H1 (cell line): ENCODE results near the gene CACNA1D. TPM values are rescaled to one million over a fixed set of nuclear protein-coding genes. Genes with fewer than 3 reads are reported as not detected.
A peak's percentile ranks its signal among the peaks of the same experiment; 100 is the strongest.

Source experiments
- CTCF ChIA-PET: fragments of 300-600 bp; sonication (Branson Sonifier 250); formaldehyde crosslinking; loops from one replicate; lab custom pipeline; 2021; ENCODE audit not compliant: partially characterized antibody; lab: Charles Lee
- POLR2A ChIA-PET: fragments of 300-600 bp; sonication (Branson Sonifier 250); formaldehyde crosslinking; loops from one replicate; lab custom pipeline; 2021; ENCODE audit warnings: inconsistent platforms; ENCODE audit not compliant: partially characterized antibody; lab: Charles Lee
- DNase-seq, 2 experiments: peaks; one replicate each; pipeline versions ENCODE4 v3.0.0 to v3.0.0-alpha.2; 2010 to 2022; ENCODE audit warnings: low spot score in 2 of 2, low read depth in 1 of 2, mixed read lengths in 1 of 2
- FAIRE-seq: peaks from 2 replicates; lab custom pipeline; 2011; peaks lifted over from hg19 to GRCh38; lab: Jason Lieb, UNC
- H2AFZ ChIP-seq: 2 replicates; pipeline ENCODE4 v1.8.1; 2012; ENCODE audit warnings: low read length, inconsistent platforms
- H2AK5ac ChIP-seq: 2 replicates; pipeline ENCODE4 v1.6.1; 2013; ENCODE audit warnings: low read depth, low read length
- H2BK120ac ChIP-seq: replicated peaks from 2 replicates; pipeline ENCODE3; 2013; ENCODE audit warnings: low read depth, low read length, inconsistent platforms
- H2BK12ac ChIP-seq: 2 replicates; pipeline ENCODE4 v1.6.1; 2013; ENCODE audit warnings: low read depth, low read length
- H2BK15ac ChIP-seq: 2 replicates; pipeline ENCODE4 v1.6.1; 2013; ENCODE audit warnings: low read length
- H2BK20ac ChIP-seq: 2 replicates; pipeline ENCODE4 v1.6.1; 2013; ENCODE audit warnings: low read length
- H2BK5ac ChIP-seq: 2 replicates; pipeline ENCODE4 v1.6.1; 2013; ENCODE audit warnings: low read depth, low read length
- H3K14ac ChIP-seq: 2 replicates; pipeline ENCODE4 v1.6.1; 2013; ENCODE audit warnings: inconsistent platforms; ENCODE audit not compliant: insufficient read length
- H3K18ac ChIP-seq: 2 replicates; pipeline ENCODE4 v1.6.1; 2013; ENCODE audit warnings: low read length; ENCODE audit errors: extremely low read depth
- H3K23ac ChIP-seq: 2 replicates; pipeline ENCODE4 v1.6.1; 2013; ENCODE audit warnings: inconsistent platforms; ENCODE audit not compliant: insufficient read length
- H3K23me2 ChIP-seq: 2 replicates; pipeline ENCODE4 v1.6.1; 2013; ENCODE audit warnings: low read depth, low read length
- H3K27ac ChIP-seq: 2 replicates; pipeline ENCODE4 v1.6.1; 2011; ENCODE audit warnings: low read depth, low read length, inconsistent platforms
- H3K27me3 ChIP-seq, 4 experiments: replicated peaks in 1 of 4; 1 replicate in 1 of 4; 2 replicates in 3 of 4; pipeline versions ENCODE4 v1.6.1 to v1.8.1; 2011 to 2013; ENCODE audit warnings: low read length in 3 of 4, mild to moderate bottlenecking in 3 of 4, inconsistent platforms in 2 of 4, mixed read lengths in 2 of 4, moderate library complexity in 1 of 4; ENCODE audit not compliant: control insufficient read depth in 3 of 4, insufficient read depth in 3 of 4; ENCODE audit errors: extremely low read depth in 1 of 4
- H3K36me3 ChIP-seq, 4 experiments: 2 replicates each; pipeline versions ENCODE4 v1.6.1 to v1.8.1; 2011 to 2013; ENCODE audit warnings: mild to moderate bottlenecking in 4 of 4, low read length in 3 of 4, moderate library complexity in 2 of 4, control low read depth in 1 of 4, inconsistent platforms in 1 of 4; ENCODE audit not compliant: insufficient read depth in 4 of 4, control insufficient read depth in 2 of 4
- H3K4ac ChIP-seq: replicated peaks from 2 replicates; pipeline ENCODE3; 2013; ENCODE audit warnings: low read length, low read depth, mixed read lengths, inconsistent platforms; ENCODE audit not compliant: insufficient read length
- H3K4me1 ChIP-seq, 4 experiments: replicated peaks in 1 of 4; 1 replicate in 1 of 4; 2 replicates in 3 of 4; pipeline versions ENCODE4 v1.6.1 to v1.8.1; 2011 to 2013; ENCODE audit warnings: low read length in 3 of 4, inconsistent platforms in 2 of 4, mixed read lengths in 1 of 4; ENCODE audit not compliant: insufficient read depth in 4 of 4, control insufficient read depth in 3 of 4
- H3K4me2 ChIP-seq, 2 experiments: 2 replicates each; pipeline versions ENCODE4 v1.6.1 to v1.8.1; 2011 to 2013; ENCODE audit warnings: low read depth in 2 of 2, low read length in 2 of 2, control low read depth in 1 of 2, inconsistent platforms in 1 of 2, mild to moderate bottlenecking in 1 of 2; ENCODE audit not compliant: insufficient read depth in 1 of 2
- H3K4me3 ChIP-seq, 4 experiments: fragments of 200-600, 300-600 bp in 1 of 4; sonication (generic), shearing (Covaris generic), sonication (Bioruptor Twin) in 1 of 4; 2 replicates each; pipeline versions ENCODE4 v1.5.1 to v1.8.1; 2011 to 2016; ENCODE audit warnings: low read length in 4 of 4, low read depth in 3 of 4, control low read depth in 2 of 4, inconsistent platforms in 2 of 4, mild to moderate bottlenecking in 2 of 4, mixed read lengths in 1 of 4, moderate library complexity in 1 of 4; ENCODE audit not compliant: insufficient read depth in 2 of 4; ENCODE audit errors: extremely low read depth in 1 of 4
- H3K56ac ChIP-seq: replicated peaks from 2 replicates; pipeline ENCODE3; 2013; ENCODE audit warnings: low read depth, mild to moderate bottlenecking, mixed read lengths, low read length, inconsistent platforms; ENCODE audit not compliant: insufficient read length
- H3K79me1 ChIP-seq: 2 replicates; pipeline ENCODE4 v1.6.1; 2013; ENCODE audit warnings: low read depth, low read length, control low read depth
- H3K79me2 ChIP-seq, 2 experiments: 2 replicates each; pipeline versions ENCODE4 v1.6.1 to v1.8.1; 2012 to 2013; ENCODE audit warnings: low read length in 2 of 2, mild to moderate bottlenecking in 2 of 2, inconsistent platforms in 1 of 2; ENCODE audit not compliant: insufficient read depth in 2 of 2, control insufficient read depth in 1 of 2
- H3K9ac ChIP-seq, 4 experiments: replicated peaks in 1 of 4; 1 replicate in 1 of 4; 2 replicates in 3 of 4; pipeline versions ENCODE4 v1.6.1 to v1.8.1; 2011 to 2013; ENCODE audit warnings: low read depth in 3 of 4, low read length in 3 of 4, control low read depth in 2 of 4, mild to moderate bottlenecking in 2 of 4, moderate library complexity in 2 of 4, inconsistent platforms in 1 of 4; ENCODE audit errors: extremely low read depth in 1 of 4
- H3K9me3 ChIP-seq, 2 experiments: 2 replicates each; pipeline versions ENCODE4 v1.6.1 to v1.8.1; 2012 to 2013; ENCODE audit warnings: mild to moderate bottlenecking in 2 of 2, moderate library complexity in 2 of 2, control low read depth in 1 of 2, inconsistent platforms in 1 of 2, low read depth in 1 of 2, low read length in 1 of 2, mixed read lengths in 1 of 2; ENCODE audit not compliant: insufficient read depth in 2 of 2
- H4K20me1 ChIP-seq, 2 experiments: replicated peaks in 1 of 2; 2 replicates each; pipeline versions ENCODE3 to v1.8.1; 2011 to 2013; ENCODE audit warnings: inconsistent platforms in 2 of 2, low read length in 2 of 2, mild to moderate bottlenecking in 1 of 2; ENCODE audit not compliant: insufficient read depth in 2 of 2, control insufficient read depth in 1 of 2
- H4K5ac ChIP-seq: 2 replicates; pipeline ENCODE4 v1.6.1; 2013; ENCODE audit warnings: low read length, low read depth, mixed read lengths, inconsistent platforms; ENCODE audit not compliant: insufficient read length
- H4K8ac ChIP-seq: 2 replicates; pipeline ENCODE4 v1.8.0; 2013; ENCODE audit warnings: mild to moderate bottlenecking, moderate library complexity, low read length, inconsistent platforms; ENCODE audit not compliant: insufficient read depth; ENCODE audit errors: extremely low read depth
- H4K91ac ChIP-seq: replicated peaks from 2 replicates; pipeline ENCODE3; 2013; ENCODE audit warnings: low read length, mixed read lengths, inconsistent platforms; ENCODE audit not compliant: insufficient read length
- BACH1 ChIP-seq: IDR thresholded peaks from 2 replicates; pipeline ENCODE4 v1.6.1; 2012; ENCODE audit warnings: low read length, improper control_type of control experiment
- CTCF ChIP-seq, 3 experiments: IDR thresholded peaks; 1 replicate in 2 of 3; 2 replicates in 1 of 3; pipeline versions ENCODE4 v1.5.1 to v1.6.1; 2011; ENCODE audit warnings: low read length in 3 of 3, mild to moderate bottlenecking in 3 of 3, inconsistent platforms in 2 of 3, low read depth in 1 of 3, moderate library complexity in 1 of 3; ENCODE audit not compliant: insufficient read depth in 1 of 3; ENCODE audit errors: control extremely low read depth in 1 of 3
- RAD21 ChIP-seq, 2 experiments: IDR thresholded peaks in 1 of 2; conservative IDR thresholded peaks in 1 of 2; 2 replicates each; pipeline ENCODE4 v1.6.1; 2011; ENCODE audit warnings: low read depth in 2 of 2, low read length in 2 of 2, improper control_type of control experiment in 1 of 2, inconsistent platforms in 1 of 2, mild to moderate bottlenecking in 1 of 2, moderate library complexity in 1 of 2
- SIN3A ChIP-seq, 2 experiments: IDR thresholded peaks in 1 of 2; conservative IDR thresholded peaks in 1 of 2; 2 replicates each; pipeline ENCODE4 v1.6.1; 2011 to 2012; ENCODE audit warnings: low read length in 2 of 2, improper control_type of control experiment in 1 of 2, low read depth in 1 of 2, mild to moderate bottlenecking in 1 of 2
- WGBS, 2 experiments: shearing (Covaris generic) in 1 of 2; methylation state at CpG; one replicate each; pipeline versions ENCODE4 v1.1.6 to v1.1.7; 2013 to 2015; ENCODE audit warnings: low lambda C conversion rate in 2 of 2, mixed read lengths in 2 of 2, inconsistent platforms in 1 of 2, low coverage in 1 of 2, missing lambda C conversion rate in 1 of 2; ENCODE audit not compliant: insufficient replicate concordance in 2 of 2, insufficient coverage in 1 of 2, insufficient read length in 1 of 2; ENCODE audit errors: extremely low coverage in 1 of 2, missing lambda C conversion rate in 1 of 2; 5-methylcytosine and 5-hydroxymethylcytosine counted together
- polyA plus RNA-seq, 7 experiments: library from polyadenylated mRNA; depleted of rRNA in 3 of 7; stranded (reverse) in 5 of 7; unstranded in 2 of 7; fragments of >200 nt in 5 of 7; fragments of 200-250 nt in 2 of 7; gene quantifications; 1 replicate in 5 of 7; 2 replicates in 1 of 7; 4 replicates in 1 of 7; pipeline versions ENCODE4 v1.2.1 to v1.2.3, GENCODE V29; 2011 to 2013; ENCODE audit warnings: missing spikeins in 2 of 7, mixed read lengths in 2 of 7
- total RNA-seq: library from RNA; stranded (reverse); fragmentation: NEBNext Ultra II Directional; extraction: Animal tissue kit (Norgen Biotek cat#: 25700); gene quantifications from 2 replicates; pipeline ENCODE4 v1.2.1, GENCODE V29; 2021

The CACNA1D gene
- total and polyA plus RNA-seq, 2 of the 8 experiments (the other 6 are each of a cell fraction or from before 2014, with no cell fraction given), result 2.0 to 2.9 TPM

GRCh38 chr3:53858096-53858741, 363.8 kb downstream of the CACNA1D start:
- Histone ChIP-seq H2BK12ac (no peak overlapping the region), H4K20me1 (peaks cover 1 to 2% of the 10 kb centered on the region in 2 experiments), H4K5ac (no peak overlapping the region), H3K27me3 (no peaks in the 10 kb centered on the region), H3K27ac (no peak overlapping the region), H3K18ac (no peak overlapping the region), H2AFZ (no peak overlapping the region), H3K14ac (no peak overlapping the region), H2AK5ac (no peak overlapping the region), H4K91ac (no peak overlapping the region), H3K9me3 (no peaks in the 10 kb centered on the region), H3K4ac (no peak overlapping the region), H3K23ac (no peak overlapping the region), H3K79me1 (no peaks in the 10 kb centered on the region; the same call in 1 of the 2 replicates), H2BK15ac (no peak overlapping the region), H3K4me2 (no peak overlapping the region), H2BK5ac (no peak overlapping the region), H3K36me3 (peaks cover 2 to 26% (median 16%) of the 10 kb centered on the region in 4 experiments; a peak in 6 of 8 replicates), H3K9ac (no peak overlapping the region), H3K4me1 (no peaks in the 10 kb centered on the region), H3K79me2 (no peaks in the 10 kb centered on the region), H2BK120ac (no peak overlapping the region), H3K23me2 (no peaks in the 10 kb centered on the region), H3K4me3 (no peak overlapping the region), H2BK20ac (no peak overlapping the region), H3K56ac (no peak overlapping the region), H4K8ac (no peak overlapping the region)
- FAIRE-seq, result no peak
- WGBS, 2 experiments, result 82% methylated on average over 7 of the region's 7 CpGs; no CpG with 5 or more reads in 1 of the 2 experiments
- CTCF ChIA-PET, result interaction anchor here (0.6 to 1.3 kb wide), 6 partner anchors 11 to 366 kb away, joined by 3 to 5 read pairs (median 4); no protein-coding TSS in a partner anchor
- DNase-seq, result no peak
- POLR2A ChIA-PET, result interaction anchor here (1.0 to 1.1 kb wide), 2 partner anchors 11 to 13 kb away, joined by 3 to 6 read pairs; no protein-coding TSS in a partner anchor
- TF ChIP-seq CTCF (IDR thresholded peaks at IDR 0.05; ENCODE audit: control extremely low read depth in 1 of 3, insufficient read depth in 1 of 3, low read depth in 1 of 3, low read length in 3 of 3), result peak in 1 of 3 experiments; percentile 35; a peak in 1 of 4 replicates
- peak in 1 of 2 experiments; percentile 19; a peak in 2 of 4 replicates for TF ChIP-seq RAD21 (IDR thresholded peaks at IDR 0.05 in 1 of 2, conservative IDR thresholded peaks at IDR 0.05 in 1 of 2; ENCODE audit: low read depth in 2 of 2, low read length in 2 of 2)
- no peak for TF ChIP-seq BACH1
- no peak for TF ChIP-seq SIN3A (conservative IDR thresholded peaks at IDR 0.05 in 1 of 2, IDR thresholded peaks at IDR 0.05 in 1 of 2; ENCODE audit: low read depth in 1 of 2, low read length in 2 of 2)
